Loucy (cell line): ENCODE measurements around the gene MAPRE3.

ENCODE experiments used
- CTCF ChIP-seq: fragments of 200-600 bp; sonication (generic); conservative IDR thresholded peaks from 2 replicates; pipeline ENCODE4 v1.5.1; 2014; ENCODE audit warnings: mild to moderate bottlenecking, antibody characterized with exemption, low read length
- EZH2phosphoT487 ChIP-seq: fragments of 200-600 bp; IDR thresholded peaks from 2 replicates; pipeline ENCODE4 v1.6.1; 2018; ENCODE audit warnings: antibody characterized with exemption, mild to moderate bottlenecking, moderate library complexity, borderline replicate concordance

DNA sequence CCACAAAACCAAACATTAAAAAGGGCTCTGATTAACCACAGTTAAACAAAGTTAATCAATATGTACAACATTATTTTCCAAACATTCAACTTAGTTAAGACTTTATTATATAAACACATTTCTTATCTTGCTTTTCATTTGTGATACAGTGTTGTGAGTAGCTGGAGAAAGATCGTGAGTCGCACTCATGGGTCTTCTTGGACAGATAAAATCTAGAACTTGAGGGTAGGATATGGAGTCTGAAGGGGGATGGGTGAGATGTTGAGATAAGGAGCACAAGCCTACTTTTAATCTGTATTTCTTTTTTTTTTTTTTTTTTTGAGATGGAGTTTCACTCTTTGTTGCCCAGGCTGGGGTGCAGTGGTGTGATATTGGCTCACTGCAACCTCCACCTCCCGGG is 39.7 kb downstream of the MAPRE3 start:
- TF ChIP-seq CTCF (no peak), EZH2phosphoT487 (no peak)
